Activated T-helper 1 cell treated with Interleukin-2 at 50 U/mL for 16 hours (primary cell): ENCODE results near the gene CCDC174.

Experiments
- DNase-seq: peaks from one replicate; pipeline ENCODE4 v3.0.0-alpha.2; 2020; ENCODE audit warnings: low read depth

CCDC174 gene

DNA sequence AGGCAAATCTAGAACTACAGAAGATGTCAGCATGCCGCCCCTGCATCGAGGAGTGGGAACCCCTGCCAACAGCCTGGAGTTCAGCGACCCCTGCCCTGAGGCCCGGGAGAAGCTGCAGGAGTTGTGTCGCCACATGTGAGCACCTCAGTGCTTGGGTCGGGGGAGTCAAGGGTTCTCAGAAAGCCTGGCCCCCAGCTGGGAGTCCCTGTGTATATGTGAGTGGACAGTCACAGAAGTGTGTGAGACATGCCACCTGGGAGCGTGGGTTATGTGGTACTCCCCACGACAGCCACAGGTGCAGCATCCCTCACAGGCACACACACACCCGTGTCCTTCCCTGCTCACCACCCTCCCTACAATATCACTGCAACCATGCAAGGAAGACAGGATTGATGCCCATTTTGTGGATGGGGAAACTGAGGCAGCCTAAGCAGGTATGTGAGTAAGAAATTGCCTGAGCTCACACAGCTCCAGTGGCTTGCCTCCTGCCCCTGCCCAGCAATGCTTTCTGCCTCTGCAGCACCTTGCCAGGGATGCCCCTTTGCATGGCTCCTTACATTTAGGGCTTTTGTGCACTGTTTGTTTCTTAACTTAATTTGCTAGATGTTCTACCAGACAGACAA, 51.7 kb downstream of the CCDC174 start:
- no peak for DNase-seq

GRCh38 chr3:14703791-14704190, 52.2 kb downstream of the CCDC174 start:
- DNase-seq: no peak

GRCh38 chr3:14706096-14706495, 54.5 kb downstream of the CCDC174 start:
- no peak for DNase-seq

DNA sequence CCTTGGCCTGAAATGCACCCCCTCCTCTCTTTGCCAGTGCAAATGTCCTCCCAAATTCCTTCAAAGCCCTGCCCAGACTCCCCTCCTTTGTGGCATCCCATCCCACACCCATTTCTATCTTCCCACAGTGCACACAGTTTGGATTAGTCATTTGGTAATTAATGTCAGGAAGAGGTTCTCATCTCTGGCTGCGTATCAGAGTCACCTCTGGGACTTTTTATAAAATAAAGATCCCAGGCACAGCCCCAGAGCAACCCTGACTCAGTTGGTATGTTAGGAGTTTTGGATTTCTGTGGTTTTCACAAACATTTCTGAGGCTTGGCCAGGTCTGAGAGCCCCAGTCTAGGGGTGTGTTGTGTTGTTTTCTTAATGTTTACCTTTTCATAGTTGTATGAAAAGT, 65.0 kb downstream of the CCDC174 start:
- DNase-seq: no peak

GRCh38 chr3:14717307-14717706, 65.7 kb downstream of the CCDC174 start:
- DNase-seq: no peak

GRCh38 chr3:14718539-14718938, 67.0 kb downstream of the CCDC174 start:
- no peak for DNase-seq

DNA sequence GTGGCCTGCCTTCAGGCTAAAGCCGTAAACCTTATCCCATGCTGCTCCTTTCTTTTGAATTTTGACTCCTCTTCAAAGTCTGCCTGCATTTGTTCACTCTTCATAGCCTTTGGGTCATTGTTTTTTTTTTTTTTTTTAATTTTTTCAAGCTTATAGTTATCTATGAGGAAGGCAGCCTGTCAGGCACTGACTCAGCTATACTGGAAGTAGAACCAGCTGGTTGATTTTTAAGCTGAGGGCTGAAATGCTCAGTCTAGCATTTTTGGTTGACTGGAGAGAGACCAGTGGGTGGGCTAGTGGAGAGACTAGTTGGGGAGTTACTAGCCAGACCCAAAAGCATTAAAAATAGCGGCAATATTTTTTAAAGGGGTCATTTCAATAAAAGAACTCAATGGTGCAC, 67.4 kb downstream of the CCDC174 start:
- no peak for DNase-seq

DNA sequence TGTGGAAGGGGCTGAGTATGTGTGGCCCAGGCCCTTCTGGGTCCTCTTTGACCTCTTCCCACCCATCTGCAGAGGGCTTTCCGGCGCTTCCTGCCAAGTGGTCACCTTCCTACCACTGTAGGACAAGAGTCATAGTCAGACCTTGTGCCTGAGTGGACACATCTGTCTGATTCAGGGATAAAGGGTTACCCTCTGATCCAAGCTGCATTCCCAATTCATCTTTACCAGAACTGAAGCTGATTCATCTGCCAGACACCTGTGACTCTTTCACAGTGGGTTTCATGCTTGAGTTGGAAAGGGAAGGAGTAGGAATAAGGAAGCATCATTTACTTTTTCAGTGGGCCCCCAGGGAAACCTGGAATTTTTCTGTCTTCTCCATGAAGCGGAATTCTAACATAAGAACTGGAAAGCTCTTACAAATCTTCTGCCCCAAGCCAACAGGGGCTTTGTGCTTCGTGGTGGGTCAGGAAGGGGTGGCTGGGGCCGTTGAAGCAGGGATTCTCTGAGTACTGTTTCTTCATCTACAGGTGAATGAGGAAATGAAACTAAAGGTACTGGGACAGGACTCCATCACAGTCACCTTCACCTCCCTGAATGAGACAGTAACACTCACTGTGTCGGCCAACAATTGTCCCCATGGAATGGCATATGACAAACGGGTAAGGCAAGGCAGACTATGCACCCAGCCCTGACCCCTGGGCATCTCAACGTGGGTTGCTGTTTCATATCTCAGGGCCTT, 69.7 kb downstream of the CCDC174 start:
- DNase-seq: no peak
